GM12878 (cell line): ENCODE measurements around the gene SMC1B.

ENCODE experiments used
- CBX3 ChIP-seq: fragments of 200-600 bp; sonication (generic); IDR thresholded peaks from 2 replicates; pipeline ENCODE4 v1.6.1; 2016; ENCODE audit warnings: low read depth, borderline replicate concordance
- CTCF ChIP-seq, 3 experiments: IDR thresholded peaks in 2 of 3; conservative IDR thresholded peaks in 1 of 3; 2 replicates each; pipeline ENCODE4 v1.5.1; 2011; ENCODE audit warnings: low read depth in 3 of 3, low read length in 3 of 3, mild to moderate bottlenecking in 3 of 3, control low read depth in 2 of 3, moderate library complexity in 2 of 3, inconsistent platforms in 1 of 3, mixed read lengths in 1 of 3; ENCODE audit not compliant: control insufficient read depth in 2 of 3, insufficient read depth in 1 of 3; ENCODE audit errors: extremely low read depth in 1 of 3
- JUNB ChIP-seq: IDR thresholded peaks from 2 replicates; pipeline ENCODE4 v1.6.1; 2016; ENCODE audit warnings: antibody characterized with exemption, mild to moderate bottlenecking
- MTA3 ChIP-seq: IDR thresholded peaks from 2 replicates; pipeline ENCODE4 v1.6.1; 2012; ENCODE audit warnings: low read length, inconsistent platforms, borderline replicate concordance
- RAD21 ChIP-seq: IDR thresholded peaks from 2 replicates; pipeline ENCODE4 v1.6.1; 2011; ENCODE audit warnings: mild to moderate bottlenecking, low read depth, low read length, moderate library complexity; ENCODE audit not compliant: insufficient read depth

DNA sequence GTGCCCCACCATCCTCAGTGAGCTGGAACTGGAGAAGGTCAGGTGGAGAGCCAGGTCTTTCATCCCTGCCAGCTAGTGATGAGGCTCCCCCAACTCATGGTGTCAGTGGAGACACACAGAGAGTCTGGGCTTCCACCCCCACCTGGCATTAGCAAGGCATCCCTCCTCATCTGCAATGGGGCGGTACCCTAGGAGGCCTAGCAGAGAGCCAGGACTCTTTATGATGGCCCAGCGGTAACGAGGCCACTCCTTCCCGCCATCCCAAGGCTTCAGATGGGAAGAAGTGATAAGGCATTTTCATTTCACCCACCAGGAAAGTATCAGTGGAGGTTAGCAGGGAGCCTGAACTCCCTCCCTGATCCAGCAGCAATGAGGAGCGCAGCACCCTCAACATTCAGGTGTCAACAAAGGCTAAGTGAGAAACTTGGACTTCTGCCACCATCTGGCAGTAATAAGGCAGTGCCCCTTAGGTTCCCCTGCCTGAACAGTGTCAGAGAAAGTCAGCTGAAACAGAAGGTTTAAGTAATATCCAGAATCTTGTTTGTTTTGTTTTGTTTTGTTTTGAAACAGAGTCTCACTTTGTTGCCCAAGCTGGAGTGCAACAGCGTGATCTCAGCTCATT lies 48.7 kb upstream of the SMC1B start:
- no peak for TF ChIP-seq RAD21
- 0 out of 6 replicates have a peak, but pooled peaks of 2 of the 3 experiments have one; percentile 7 to 33 for TF ChIP-seq CTCF (IDR thresholded peaks at IDR 0.05 in 2 of 3, conservative IDR thresholded peaks at IDR 0.05 in 1 of 3; ENCODE audit: control insufficient read depth in 2 of 3, extremely low read depth in 1 of 3, insufficient read depth in 1 of 3, low read depth in 3 of 3, low read length in 3 of 3)
- no peak for TF ChIP-seq CBX3
- TF ChIP-seq JUNB = no peak
- TF ChIP-seq MTA3 = no peak
